HEK293 (cell line): ENCODE results near the gene RCOR1.

Source experiments
- CTCF ChIA-PET: fragments of 350-600 bp; formaldehyde crosslinking; extraction: SDS; loops from one replicate; lab custom pipeline; 2021; ENCODE audit warnings: antibody characterized with exemption; lab: Yijun Ruan, JAX
- POLR2A ChIA-PET: fragments of 300-600 bp; formaldehyde crosslinking; extraction: SDS; loops from one replicate; lab custom pipeline; 2020; ENCODE audit warnings: antibody characterized with exemption, inconsistent platforms; lab: Yijun Ruan, JAX
- H3K27ac ChIP-seq: fragments of 200-500 bp; sonication (Bioruptor generic); 2 replicates; pipeline ENCODE4 v1.5.1; 2014; ENCODE audit warnings: low read depth, low read length, control low read depth, inconsistent platforms; ENCODE audit errors: extremely low read depth
- H3K36me3 ChIP-seq, 2 experiments: fragments of 200-500 bp in 1 of 2; sonication (Bioruptor generic) in 1 of 2; 1 replicate in 1 of 2; 2 replicates in 1 of 2; pipeline ENCODE4 v1.5.1; 2014 to 2017; ENCODE audit warnings: inconsistent platforms in 2 of 2, low read length in 2 of 2; ENCODE audit not compliant: control insufficient read depth in 2 of 2, insufficient read depth in 1 of 2
- H3K4me1 ChIP-seq: fragments of 200-500 bp; sonication (Bioruptor generic); 2 replicates; pipeline ENCODE4 v1.5.1; 2014; ENCODE audit warnings: mild to moderate bottlenecking, low read length, inconsistent platforms; ENCODE audit not compliant: control insufficient read depth, insufficient read depth
- H3K4me3 ChIP-seq: 2 replicates; pipeline ENCODE4 v1.5.1; 2011; ENCODE audit warnings: low read depth, mild to moderate bottlenecking, control low read depth, low read length, moderate library complexity
- H3K9me3 ChIP-seq: fragments of 200-500 bp; sonication (Bioruptor generic); 2 replicates; pipeline ENCODE4 v1.5.1; 2014; ENCODE audit warnings: low read depth, low read length, inconsistent platforms; ENCODE audit not compliant: control insufficient read depth, insufficient read depth
- GLIS1 ChIP-seq: fragments of 450-650 bp; formaldehyde crosslinking; IDR thresholded peaks from 2 replicates; pipeline ENCODE4 v1.5.1; 2016; ENCODE audit warnings: missing biosample characterization, missing genetic modification characterization
- KLF16 ChIP-seq: fragments of 450-650 bp; formaldehyde crosslinking; IDR thresholded peaks from 2 replicates; pipeline ENCODE4 v1.5.1; 2017; ENCODE audit warnings: missing biosample characterization, missing genetic modification characterization
- KLF9 ChIP-seq: fragments of 450-650 bp; formaldehyde crosslinking; IDR thresholded peaks from 2 replicates; pipeline ENCODE4 v1.5.1; 2016; ENCODE audit warnings: missing biosample characterization, missing genetic modification characterization, low read depth
- TSHZ1 ChIP-seq: fragments of 450-650 bp; formaldehyde crosslinking; IDR thresholded peaks from 2 replicates; pipeline ENCODE4 v1.5.1; 2016; ENCODE audit warnings: missing biosample characterization, missing genetic modification characterization, borderline replicate concordance
- ZBTB20 ChIP-seq: fragments of 450-650 bp; formaldehyde crosslinking; IDR thresholded peaks from 2 replicates; pipeline ENCODE4 v1.5.1; 2016; ENCODE audit warnings: missing biosample characterization, missing genetic modification characterization
- ZBTB8A ChIP-seq: fragments of 450-650 bp; formaldehyde crosslinking; IDR thresholded peaks from 2 replicates; pipeline ENCODE4 v1.5.1; 2016; ENCODE audit warnings: missing biosample characterization, missing genetic modification characterization
- ZIC2 ChIP-seq: fragments of 450-650 bp; formaldehyde crosslinking; IDR thresholded peaks from 2 replicates; pipeline ENCODE4 v1.5.1; 2016; ENCODE audit warnings: missing biosample characterization, missing genetic modification characterization
- ZNF16 ChIP-seq: fragments of 450-650 bp; formaldehyde crosslinking; IDR thresholded peaks from 2 replicates; pipeline ENCODE4 v1.5.1; 2016; ENCODE audit warnings: low read depth, missing biosample characterization, missing genetic modification characterization
- ZNF394 ChIP-seq: fragments of 450-650 bp; formaldehyde crosslinking; IDR thresholded peaks from 2 replicates; pipeline ENCODE4 v1.5.1; 2016; ENCODE audit warnings: missing biosample characterization, missing genetic modification characterization, mild to moderate bottlenecking, moderate library complexity, borderline replicate concordance
- ZNF529 ChIP-seq: fragments of 450-650 bp; formaldehyde crosslinking; IDR thresholded peaks from 2 replicates; pipeline ENCODE4 v1.5.1; 2017; ENCODE audit warnings: missing genetic modification characterization, missing biosample characterization; ENCODE audit not compliant: insufficient replicate concordance
- ZNF558 ChIP-seq: fragments of 450-650 bp; formaldehyde crosslinking; IDR thresholded peaks from 2 replicates; pipeline ENCODE4 v1.5.1; 2016; ENCODE audit warnings: missing biosample characterization, missing genetic modification characterization
- ZNF670 ChIP-seq: fragments of 450-650 bp; formaldehyde crosslinking; IDR thresholded peaks from 2 replicates; pipeline ENCODE4 v1.5.1; 2016; ENCODE audit warnings: missing biosample characterization, missing genetic modification characterization, low read depth
- ZNF692 ChIP-seq: fragments of 450-650 bp; formaldehyde crosslinking; IDR thresholded peaks from 2 replicates; pipeline ENCODE4 v1.5.1; 2016; ENCODE audit warnings: missing biosample characterization, missing genetic modification characterization
- TF ChIP-seq, protein P1 (sequence below): fragments of 450-650 bp; formaldehyde crosslinking; IDR thresholded peaks from 2 replicates; pipeline ENCODE4 v1.5.1; 2017; ENCODE audit warnings: missing biosample characterization, missing genetic modification characterization
- TF ChIP-seq, protein P2 (sequence below): fragments of 450-650 bp; formaldehyde crosslinking; IDR thresholded peaks from 2 replicates; pipeline ENCODE4 v1.5.1; 2016; ENCODE audit warnings: missing biosample characterization, missing genetic modification characterization, borderline replicate concordance
- TF ChIP-seq, protein P3 (sequence below): fragments of 450-650 bp; formaldehyde crosslinking; IDR thresholded peaks from 2 replicates; pipeline ENCODE4 v1.5.1; 2017; ENCODE audit warnings: missing biosample characterization, missing genetic modification characterization

RCOR1 gene

DNA sequence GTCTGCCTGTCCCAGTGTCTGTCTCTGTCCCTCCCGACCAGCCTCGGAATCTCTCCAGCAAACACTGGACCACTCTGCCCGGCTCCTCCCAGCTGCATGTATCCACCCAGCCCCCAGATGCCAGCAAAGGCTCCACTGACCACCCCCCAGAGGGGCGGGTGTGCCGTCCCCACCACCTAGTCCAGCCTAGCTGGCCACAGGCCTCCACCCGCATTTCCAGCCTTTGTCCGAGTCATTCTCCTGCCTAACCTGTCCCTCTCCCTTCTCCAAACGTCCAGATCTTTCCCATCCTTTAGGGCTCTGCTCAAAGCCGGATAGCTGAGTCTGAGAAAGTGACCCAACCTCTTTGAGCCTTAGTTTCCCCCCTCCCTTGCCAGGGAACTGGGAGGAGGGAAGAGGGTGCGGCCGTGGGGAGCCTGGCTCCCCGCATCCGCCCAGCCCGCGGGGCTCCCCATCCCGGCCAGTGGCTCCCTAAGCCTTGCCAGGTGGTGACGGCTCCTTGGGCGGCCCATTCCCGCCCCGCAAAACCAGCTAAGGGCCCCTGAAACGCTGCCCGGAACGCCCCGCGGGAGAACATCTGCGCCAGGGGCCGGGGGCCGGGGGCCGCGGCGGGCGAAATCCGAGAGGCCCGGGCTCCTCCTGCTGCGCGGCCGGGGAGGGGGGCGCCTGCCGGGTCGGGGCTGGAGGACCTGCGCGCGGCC is 48.3 kb upstream of the RCOR1 start (continued):
- TF ChIP-seq ZNF692 (no peak), ZNF529 (no peak), KLF16 (tag by site-specific recombination) (no peak), TSHZ1 (no peak), KLF9 (tag by site-specific recombination) (no peak), ZNF394 (tag by site-specific recombination) (no peak)
- TF ChIP-seq, protein P1, sequence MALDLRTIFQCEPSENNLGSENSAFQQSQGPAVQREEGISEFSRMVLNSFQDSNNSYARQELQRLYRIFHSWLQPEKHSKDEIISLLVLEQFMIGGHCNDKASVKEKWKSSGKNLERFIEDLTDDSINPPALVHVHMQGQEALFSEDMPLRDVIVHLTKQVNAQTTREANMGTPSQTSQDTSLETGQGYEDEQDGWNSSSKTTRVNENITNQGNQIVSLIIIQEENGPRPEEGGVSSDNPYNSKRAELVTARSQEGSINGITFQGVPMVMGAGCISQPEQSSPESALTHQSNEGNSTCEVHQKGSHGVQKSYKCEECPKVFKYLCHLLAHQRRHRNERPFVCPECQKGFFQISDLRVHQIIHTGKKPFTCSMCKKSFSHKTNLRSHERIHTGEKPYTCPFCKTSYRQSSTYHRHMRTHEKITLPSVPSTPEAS (tag by site-specific recombination) = no peak
- TF ChIP-seq, all 188 proteins: peak for 0

DNA sequence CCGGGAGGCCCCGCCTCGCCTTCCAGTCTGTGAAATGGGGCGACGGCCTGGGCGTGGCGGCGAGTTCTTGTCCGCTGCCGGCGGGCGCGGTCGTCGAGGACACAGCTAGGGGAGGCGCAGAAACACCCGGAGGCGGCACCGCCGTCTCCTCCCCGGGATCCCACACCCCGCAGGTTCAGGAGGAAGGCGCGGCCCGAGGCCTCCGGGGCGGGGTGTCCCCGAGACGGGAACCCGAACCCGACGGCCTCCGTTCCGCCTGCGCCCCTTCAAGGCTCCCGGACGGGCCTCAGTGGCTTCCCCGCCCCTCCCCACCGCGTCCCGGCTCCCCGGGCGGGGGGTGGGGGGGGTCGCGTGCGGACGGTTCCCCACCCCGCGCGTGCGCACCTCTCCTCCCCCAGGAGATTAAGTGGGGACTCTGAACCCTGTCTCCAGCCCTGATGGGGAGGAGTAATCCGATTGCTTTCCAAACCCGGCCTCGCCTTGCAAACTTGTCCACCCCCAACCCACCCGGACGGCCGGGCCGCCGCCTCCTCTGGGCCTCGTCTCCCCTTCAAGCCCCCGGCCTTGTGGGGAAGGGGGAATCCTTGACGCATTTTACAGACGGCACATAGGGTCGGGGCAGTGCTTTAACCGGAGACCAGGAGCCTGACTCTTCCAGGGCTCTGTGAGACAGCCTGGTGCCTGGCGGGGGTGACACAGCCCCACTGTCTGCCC is 47.5 kb upstream of the RCOR1 start:
- Histone ChIP-seq H3K27ac (no peak overlapping the region), H3K36me3 (no peaks in the 10 kb centered on the region), H3K4me3 (no peak overlapping the region), H3K9me3 (no peaks in the 10 kb centered on the region), H3K4me1 (peaks cover 5% of the 10 kb centered on the region; the same call in 1 of the 2 replicates)
- ChIA-PET CTCF (no interaction called here), POLR2A (no interaction called here)
- TF ChIP-seq ZNF558 (no peak), ZNF16 (tag by site-specific recombination) (no peak), ZNF670 (tag by site-specific recombination) (no peak)

GRCh38 chr14:102545461-102546265 is 46.8 kb upstream of the RCOR1 start:
- Histone ChIP-seq H3K36me3 (no peaks in the 10 kb centered on the region), H3K27ac (no peak overlapping the region), H3K9me3 (no peaks in the 10 kb centered on the region), H3K4me1 (no peaks in the 10 kb centered on the region), H3K4me3 (no peak overlapping the region)
- ChIA-PET POLR2A (no interaction called here), CTCF (no interaction called here)
- TF ChIP-seq, protein P2, sequence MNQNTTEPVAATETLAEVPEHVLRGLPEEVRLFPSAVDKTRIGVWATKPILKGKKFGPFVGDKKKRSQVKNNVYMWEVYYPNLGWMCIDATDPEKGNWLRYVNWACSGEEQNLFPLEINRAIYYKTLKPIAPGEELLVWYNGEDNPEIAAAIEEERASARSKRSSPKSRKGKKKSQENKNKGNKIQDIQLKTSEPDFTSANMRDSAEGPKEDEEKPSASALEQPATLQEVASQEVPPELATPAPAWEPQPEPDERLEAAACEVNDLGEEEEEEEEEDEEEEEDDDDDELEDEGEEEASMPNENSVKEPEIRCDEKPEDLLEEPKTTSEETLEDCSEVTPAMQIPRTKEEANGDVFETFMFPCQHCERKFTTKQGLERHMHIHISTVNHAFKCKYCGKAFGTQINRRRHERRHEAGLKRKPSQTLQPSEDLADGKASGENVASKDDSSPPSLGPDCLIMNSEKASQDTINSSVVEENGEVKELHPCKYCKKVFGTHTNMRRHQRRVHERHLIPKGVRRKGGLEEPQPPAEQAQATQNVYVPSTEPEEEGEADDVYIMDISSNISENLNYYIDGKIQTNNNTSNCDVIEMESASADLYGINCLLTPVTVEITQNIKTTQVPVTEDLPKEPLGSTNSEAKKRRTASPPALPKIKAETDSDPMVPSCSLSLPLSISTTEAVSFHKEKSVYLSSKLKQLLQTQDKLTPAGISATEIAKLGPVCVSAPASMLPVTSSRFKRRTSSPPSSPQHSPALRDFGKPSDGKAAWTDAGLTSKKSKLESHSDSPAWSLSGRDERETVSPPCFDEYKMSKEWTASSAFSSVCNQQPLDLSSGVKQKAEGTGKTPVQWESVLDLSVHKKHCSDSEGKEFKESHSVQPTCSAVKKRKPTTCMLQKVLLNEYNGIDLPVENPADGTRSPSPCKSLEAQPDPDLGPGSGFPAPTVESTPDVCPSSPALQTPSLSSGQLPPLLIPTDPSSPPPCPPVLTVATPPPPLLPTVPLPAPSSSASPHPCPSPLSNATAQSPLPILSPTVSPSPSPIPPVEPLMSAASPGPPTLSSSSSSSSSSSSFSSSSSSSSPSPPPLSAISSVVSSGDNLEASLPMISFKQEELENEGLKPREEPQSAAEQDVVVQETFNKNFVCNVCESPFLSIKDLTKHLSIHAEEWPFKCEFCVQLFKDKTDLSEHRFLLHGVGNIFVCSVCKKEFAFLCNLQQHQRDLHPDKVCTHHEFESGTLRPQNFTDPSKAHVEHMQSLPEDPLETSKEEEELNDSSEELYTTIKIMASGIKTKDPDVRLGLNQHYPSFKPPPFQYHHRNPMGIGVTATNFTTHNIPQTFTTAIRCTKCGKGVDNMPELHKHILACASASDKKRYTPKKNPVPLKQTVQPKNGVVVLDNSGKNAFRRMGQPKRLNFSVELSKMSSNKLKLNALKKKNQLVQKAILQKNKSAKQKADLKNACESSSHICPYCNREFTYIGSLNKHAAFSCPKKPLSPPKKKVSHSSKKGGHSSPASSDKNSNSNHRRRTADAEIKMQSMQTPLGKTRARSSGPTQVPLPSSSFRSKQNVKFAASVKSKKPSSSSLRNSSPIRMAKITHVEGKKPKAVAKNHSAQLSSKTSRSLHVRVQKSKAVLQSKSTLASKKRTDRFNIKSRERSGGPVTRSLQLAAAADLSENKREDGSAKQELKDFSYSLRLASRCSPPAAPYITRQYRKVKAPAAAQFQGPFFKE = no peak
- TF ChIP-seq ZBTB20 (tag by site-specific recombination) (no peak), ZIC2 (tag by site-specific recombination) (peak; percentile 64), GLIS1 (tag by site-specific recombination) (0 out of 2 replicates have a peak, but pooled peaks have one; percentile 6), ZBTB8A (tag by site-specific recombination) (peak; percentile 34; the same call in 1 of the 2 replicates)
- TF ChIP-seq, protein P3, sequence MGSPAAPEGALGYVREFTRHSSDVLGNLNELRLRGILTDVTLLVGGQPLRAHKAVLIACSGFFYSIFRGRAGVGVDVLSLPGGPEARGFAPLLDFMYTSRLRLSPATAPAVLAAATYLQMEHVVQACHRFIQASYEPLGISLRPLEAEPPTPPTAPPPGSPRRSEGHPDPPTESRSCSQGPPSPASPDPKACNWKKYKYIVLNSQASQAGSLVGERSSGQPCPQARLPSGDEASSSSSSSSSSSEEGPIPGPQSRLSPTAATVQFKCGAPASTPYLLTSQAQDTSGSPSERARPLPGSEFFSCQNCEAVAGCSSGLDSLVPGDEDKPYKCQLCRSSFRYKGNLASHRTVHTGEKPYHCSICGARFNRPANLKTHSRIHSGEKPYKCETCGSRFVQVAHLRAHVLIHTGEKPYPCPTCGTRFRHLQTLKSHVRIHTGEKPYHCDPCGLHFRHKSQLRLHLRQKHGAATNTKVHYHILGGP (tag by site-specific recombination) = no peak
